HG03280 (cell line): ENCODE measurements around the gene SYNGR2.
"Not testable (repeated sequence)": the region's sequence is repeated elsewhere in the genome, so short reads cannot be mapped to it uniquely, and the experiment has no call there.

Experiments used
- ATAC-seq: cut with Tn5 transposase; IDR thresholded peaks from one replicate; pipeline ENCODE4 v1.9.1; 2021; ENCODE audit warnings: mild to moderate bottlenecking, moderate library complexity; ENCODE audit not compliant: unreplicated experiment

SYNGR2 gene

GRCh38 chr17:78129351-78130089, 38.9 kb upstream of the SYNGR2 start:
- ATAC-seq = no peak

GRCh38 chr17:78130090-78130436, 38.3 kb upstream of the SYNGR2 start:
- ATAC-seq = no peak

GRCh38 chr17:78130437-78131101, 37.8 kb upstream of the SYNGR2 start, which contains the start of gene TMC8:
Gene TMC8, plus strand, starts transcription at chr17:78130771. Its CDS starts 818 bp downstream, at chr17:78131589.
- ATAC-seq = no peak

- no peak for ATAC-seq
Measured at GRCh38 chr17:78131172-78132083, 37.0 kb upstream of the SYNGR2 start.

GRCh38 chr17:78132084-78132676, 36.2 kb upstream of the SYNGR2 start:
- ATAC-seq = no peak

- ATAC-seq = no peak
Measured at GRCh38 chr17:78132767-78133178, 35.6 kb upstream of the SYNGR2 start.

GRCh38 chr17:78133179-78133951, 35.0 kb upstream of the SYNGR2 start:
- ATAC-seq = no peak

- no peak for ATAC-seq
Measured at GRCh38 chr17:78133971-78134898, 34.1 kb upstream of the SYNGR2 start.

- no peak for ATAC-seq
Measured at GRCh38 chr17:78134899-78135385, 33.4 kb upstream of the SYNGR2 start.

- ATAC-seq = no peak
Measured at GRCh38 chr17:78135858-78136500, 32.4 kb upstream of the SYNGR2 start.

- no peak for ATAC-seq
Measured at GRCh38 chr17:78137392-78138203, 30.8 kb upstream of the SYNGR2 start.

GRCh38 chr17:78138204-78139060, 29.9 kb upstream of the SYNGR2 start:
- no peak for ATAC-seq

GRCh38 chr17:78139861-78140168, 28.6 kb upstream of the SYNGR2 start:
- not testable (repeated sequence) for ATAC-seq

- ATAC-seq = peak; percentile 80
Measured at GRCh38 chr17:78140169-78141051, 28.0 kb upstream of the SYNGR2 start.

GRCh38 chr17:78141437-78142118, 26.8 kb upstream of the SYNGR2 start:
- ATAC-seq = no peak
